ENCODE data around the gene POC1B.

POC1B gene

GRCh38 chr12:89383235-89384049, 142.4 kb downstream of the POC1B start:
- DNase-seq = no peak

- DNase-seq = no peak
These were observed 143.5 kb downstream of the POC1B start for GRCh38 chr12:89382328-89382727.

- DNase-seq = no peak
These were observed 145.9 kb downstream of the POC1B start for GRCh38 chr12:89379839-89380467.

DNA sequence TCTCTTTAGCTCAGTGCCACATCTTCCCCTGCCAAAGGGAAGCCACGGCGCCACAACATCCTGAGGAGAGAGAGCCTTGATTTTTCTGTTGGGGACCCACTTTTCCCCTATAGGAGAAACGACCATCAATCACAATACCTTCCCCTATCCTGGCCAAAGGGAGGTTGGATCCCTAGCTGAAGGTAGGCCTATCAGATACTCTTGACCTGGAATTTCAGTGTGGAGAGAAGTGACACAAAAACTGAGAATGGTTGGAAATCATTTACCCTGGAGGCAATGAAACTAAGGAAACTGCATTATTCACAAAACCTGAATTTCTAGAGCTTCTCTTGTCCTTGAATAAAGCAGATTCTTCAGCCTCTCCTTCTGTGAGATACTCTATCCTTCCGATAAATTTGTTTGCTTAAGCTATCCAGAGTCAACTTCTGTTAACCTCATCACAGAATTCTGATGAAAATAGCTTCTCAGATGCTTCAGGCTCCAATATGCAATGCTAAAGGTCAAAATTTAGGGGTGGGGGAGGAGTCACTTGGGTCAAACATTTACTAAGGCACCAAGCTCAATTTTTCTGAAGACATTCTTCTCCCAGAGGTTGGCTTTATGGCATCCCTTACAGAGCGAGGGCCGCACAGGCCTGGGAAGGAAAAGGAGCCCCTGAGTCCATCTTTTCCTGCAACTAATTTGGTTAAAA, 146.6 kb downstream of the POC1B start:
- no peak for DNase-seq

DNA sequence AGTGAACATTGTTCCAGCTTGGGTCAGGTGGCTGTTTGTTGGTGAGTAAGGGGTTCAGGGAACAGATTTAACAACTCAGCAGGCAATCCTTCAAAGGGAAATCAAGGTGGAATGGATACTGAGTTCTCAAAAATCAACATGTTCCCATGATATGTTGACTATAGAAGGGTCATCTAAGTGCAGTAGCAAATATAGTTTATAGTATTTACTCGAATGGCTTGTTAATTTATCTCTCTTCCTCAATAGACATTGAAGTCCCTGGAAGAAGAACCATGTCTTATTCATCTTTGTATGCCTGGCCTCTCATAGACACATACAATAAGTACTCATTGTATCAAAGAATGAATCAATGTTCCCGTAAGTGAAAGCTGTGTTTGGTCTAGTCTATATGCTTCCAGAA, 149.0 kb downstream of the POC1B start:
- DNase-seq = no peak

GRCh38 chr12:89376202-89376529, 149.7 kb downstream of the POC1B start:
- no peak for DNase-seq

GRCh38 chr12:89373763-89374572, 151.9 kb downstream of the POC1B start:
- DNase-seq = no peak

- no peak for DNase-seq
These were observed 153.1 kb downstream of the POC1B start for GRCh38 chr12:89372584-89373370.

GRCh38 chr12:89370850-89371249, 155.0 kb downstream of the POC1B start:
- no peak for DNase-seq

GRCh38 chr12:89370421-89370831, 155.4 kb downstream of the POC1B start:
- no peak for DNase-seq

Data from CD4-positive, alpha-beta T cell treated with Interleukin-6 for 4 hours (primary cell).